ENCODE results near the gene PPOX.

PPOX gene

DNA sequence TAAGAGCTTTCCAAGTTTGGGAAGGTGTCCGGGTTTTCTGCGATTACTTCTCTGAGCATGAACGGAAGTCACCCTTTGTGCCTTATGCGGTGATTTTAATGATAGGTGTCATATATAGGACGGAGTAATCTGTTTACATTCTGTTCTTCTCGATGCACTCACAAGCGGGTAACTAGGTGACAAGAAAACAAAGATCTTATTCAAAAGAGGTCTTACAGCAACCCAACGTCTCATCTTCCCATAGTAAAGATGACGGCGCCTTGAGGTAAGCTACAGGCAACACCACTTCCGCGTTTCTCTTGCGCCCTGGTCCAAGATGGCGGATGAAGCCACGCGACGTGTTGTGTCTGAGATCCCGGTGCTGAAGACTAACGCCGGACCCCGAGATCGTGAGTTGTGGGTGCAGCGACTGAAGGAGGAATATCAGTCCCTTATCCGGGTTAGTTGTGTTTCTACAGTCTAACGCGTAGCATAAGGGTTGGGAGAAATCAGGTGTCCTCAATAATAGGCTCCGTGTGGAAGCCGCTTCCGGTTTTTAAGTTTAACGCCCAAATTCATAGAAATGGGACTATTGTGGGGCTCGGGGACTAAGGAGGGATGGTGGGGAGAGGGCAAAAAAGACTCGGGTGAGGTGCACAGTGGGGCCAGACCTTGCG is 12.4 kb upstream of the PPOX start, which contains the start of gene UFC1:
TSS of gene UFC1 (plus strand) at position 297 of the 656 bp plus-strand sequence. CDS start at position 317, 20 bp downstream.
- no peak for DNase-seq

DNA sequence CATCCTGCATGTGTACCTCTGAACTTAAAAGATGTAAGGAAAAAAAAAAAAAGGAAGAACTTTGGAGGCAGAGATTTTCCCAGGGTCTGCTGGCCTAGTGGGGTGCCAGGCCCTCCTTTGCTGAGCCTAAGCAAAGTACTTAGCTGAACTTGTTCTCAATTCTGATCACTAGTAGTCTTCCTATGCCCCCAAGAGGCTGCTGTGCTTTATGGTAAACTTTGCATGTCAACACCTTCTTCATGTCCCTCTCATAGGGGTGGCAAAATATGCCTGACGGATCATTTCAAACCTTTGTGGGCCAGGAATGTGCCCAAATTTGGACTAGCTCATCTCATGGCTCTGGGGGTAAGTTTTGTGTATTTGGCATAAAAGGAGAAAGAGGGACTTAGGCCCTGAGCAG is 8.4 kb upstream of the PPOX start:
- DNase-seq, result no peak

- DNase-seq, result no peak
Observed at GRCh38 chr1:161158316-161159010, 7.8 kb upstream of the PPOX start.

DNA sequence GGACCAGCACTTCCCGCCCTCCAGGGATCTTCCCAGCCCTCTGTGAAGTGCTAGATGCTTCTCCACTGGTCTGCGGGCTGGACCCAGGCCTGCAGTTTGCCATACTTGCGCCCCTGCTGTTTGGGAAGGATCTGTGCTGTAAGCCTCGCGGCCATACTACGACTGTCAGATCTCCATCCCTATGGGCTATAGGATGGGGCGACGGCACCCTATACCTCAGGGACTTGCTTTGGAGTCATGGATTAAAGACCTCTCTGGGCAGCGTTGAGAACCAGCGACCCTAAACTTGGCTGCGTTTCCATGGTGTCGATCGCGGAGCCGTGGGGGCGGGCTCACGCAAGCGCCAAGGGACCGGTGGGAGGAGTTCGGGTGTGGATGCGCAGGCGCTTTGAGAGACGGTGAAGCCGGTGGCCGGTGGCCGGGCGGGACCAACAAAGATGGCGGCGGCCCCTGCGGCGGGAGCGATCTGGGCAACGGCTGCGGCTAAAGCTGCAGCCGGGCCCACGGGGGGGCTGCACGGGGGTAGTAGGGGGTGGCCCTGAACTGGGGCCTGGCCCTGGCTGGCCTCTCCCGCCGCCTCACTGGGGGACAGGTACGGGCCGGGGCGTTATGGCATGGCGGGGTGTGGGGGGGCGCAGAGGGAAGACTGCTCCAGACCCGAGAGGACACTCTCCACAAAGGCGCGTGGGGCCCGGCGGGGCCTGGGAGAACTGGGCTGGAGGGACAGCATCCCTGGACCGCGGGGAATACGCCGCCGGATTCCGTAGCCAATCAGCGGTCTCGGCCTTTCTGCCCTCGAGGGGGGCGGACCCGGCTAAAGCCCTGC is 6.9 kb upstream of the PPOX start, which contains the start of gene USP21:
TSS of gene USP21 (plus strand) at position 414 of the 826 bp plus-strand sequence. CDS start 1,141 bp downstream, outside the sequence.
- DNase-seq, result peak; percentile 84

- no peak for DNase-seq
Observed at GRCh38 chr1:161159913-161160243, 6.3 kb upstream of the PPOX start.

GRCh38 chr1:161160671-161161145 is 5.5 kb upstream of the PPOX start:
- DNase-seq, result no peak

GRCh38 chr1:161161652-161162051 is 4.6 kb upstream of the PPOX start:
- DNase-seq, result no peak

- DNase-seq, result no peak
Observed at GRCh38 chr1:161162052-161162451, 4.2 kb upstream of the PPOX start.

- no peak for DNase-seq
Observed at GRCh38 chr1:161162806-161163205, 3.4 kb upstream of the PPOX start.

DNA sequence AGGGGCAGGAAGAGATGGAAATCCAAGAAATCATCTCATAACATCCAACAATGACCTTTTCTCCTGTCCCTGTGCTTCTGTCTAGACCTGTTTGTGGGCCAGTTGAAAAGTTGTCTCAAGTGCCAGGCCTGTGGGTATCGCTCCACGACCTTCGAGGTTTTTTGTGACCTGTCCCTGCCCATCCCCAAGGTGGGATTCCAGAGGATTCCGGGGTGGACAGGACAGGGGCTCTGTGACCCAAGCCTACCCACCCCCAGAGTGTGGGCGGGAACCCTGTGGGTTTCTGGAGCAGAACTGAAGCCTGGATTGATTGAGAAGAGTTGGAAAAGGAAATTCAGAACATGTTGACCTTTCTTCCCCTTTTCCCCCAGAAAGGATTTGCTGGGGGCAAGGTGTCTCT is 2.4 kb upstream of the PPOX start:
- DNase-seq, result no peak

DNA sequence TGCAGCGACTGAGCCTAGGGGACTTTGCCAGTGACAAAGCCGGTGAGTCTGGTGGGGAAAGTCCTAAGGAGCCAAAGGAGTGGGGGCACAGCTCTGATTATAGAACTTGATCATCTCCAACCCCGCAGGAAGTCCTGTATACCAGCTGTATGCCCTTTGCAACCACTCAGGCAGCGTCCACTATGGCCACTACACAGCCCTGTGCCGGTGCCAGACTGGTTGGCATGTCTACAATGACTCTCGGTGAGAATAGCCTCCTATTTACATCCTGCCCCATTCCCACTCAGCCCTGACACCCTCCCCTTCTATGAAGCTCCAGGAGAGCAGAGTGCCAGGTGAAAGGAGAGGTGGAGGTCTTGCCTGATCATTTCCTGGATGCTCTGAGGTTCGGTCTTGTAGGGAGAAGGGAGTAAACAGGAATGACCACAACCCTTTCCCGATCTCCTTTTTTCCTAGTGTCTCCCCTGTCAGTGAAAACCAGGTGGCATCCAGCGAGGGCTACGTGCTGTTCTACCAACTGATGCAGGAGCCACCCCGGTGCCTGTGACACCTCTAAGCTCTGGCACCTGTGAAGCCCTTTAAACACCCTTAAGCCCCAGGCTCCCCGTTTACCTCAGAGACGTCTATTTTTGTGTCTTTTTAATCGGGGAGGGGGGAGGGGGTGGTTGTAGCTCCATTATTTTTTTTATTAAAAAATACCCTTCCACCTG is 1.2 kb upstream of the PPOX start:
- no peak for DNase-seq

DNA sequence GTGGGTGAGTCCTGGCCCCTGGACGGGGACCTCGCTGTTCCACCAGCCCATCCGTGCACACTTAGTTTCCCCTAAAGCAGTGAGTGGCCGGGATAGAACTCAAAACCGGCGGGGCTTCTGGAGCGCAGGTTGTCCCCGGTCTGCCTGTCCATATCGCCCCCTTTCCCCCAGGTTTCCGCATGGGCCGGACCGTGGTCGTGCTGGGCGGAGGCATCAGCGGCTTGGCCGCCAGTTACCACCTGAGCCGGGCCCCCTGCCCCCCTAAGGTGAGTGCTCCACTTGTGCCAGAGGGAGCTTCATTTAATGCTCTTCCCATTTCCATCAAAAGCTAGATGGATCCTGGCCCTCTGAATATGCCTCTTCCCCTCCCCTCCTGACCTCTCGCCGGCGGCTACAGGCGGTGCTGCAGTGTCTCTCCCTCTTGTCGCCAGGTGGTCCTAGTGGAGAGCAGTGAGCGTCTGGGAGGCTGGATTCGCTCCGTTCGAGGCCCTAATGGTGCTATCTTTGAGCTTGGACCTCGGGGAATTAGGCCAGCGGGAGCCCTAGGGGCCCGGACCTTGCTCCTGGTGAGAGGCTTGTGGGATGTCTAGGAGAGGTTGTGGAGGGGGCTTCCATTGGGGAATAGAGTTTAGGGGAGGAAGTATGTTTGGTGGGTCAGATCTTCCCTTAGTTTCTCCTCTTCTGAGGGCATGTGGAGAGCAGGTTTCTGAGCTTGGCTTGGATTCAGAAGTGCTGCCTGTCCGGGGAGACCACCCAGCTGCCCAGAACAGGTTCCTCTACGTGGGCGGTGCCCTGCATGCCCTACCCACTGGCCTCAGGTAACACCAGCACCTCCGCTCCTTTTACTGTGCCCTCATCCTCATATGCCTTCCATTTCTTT is 683 bp downstream of the PPOX start:
- DNase-seq, result no peak

DNA sequence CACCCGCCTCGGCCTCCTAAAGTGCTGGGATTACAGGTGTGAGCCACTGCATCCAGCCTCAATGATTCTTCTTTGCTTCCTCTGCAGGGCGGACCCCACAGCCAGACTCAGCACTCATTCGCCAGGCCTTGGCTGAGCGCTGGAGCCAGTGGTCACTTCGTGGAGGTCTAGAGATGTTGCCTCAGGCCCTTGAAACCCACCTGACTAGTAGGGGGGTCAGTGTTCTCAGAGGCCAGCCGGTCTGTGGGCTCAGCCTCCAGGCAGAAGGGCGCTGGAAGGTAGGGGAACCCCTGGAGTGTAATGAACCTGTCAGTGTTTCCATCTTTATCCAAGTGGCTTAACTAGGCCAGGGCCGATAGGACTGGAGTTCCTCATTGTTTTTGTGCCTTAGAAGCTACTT is 2.7 kb downstream of the PPOX start:
- DNase-seq, result no peak

DNA sequence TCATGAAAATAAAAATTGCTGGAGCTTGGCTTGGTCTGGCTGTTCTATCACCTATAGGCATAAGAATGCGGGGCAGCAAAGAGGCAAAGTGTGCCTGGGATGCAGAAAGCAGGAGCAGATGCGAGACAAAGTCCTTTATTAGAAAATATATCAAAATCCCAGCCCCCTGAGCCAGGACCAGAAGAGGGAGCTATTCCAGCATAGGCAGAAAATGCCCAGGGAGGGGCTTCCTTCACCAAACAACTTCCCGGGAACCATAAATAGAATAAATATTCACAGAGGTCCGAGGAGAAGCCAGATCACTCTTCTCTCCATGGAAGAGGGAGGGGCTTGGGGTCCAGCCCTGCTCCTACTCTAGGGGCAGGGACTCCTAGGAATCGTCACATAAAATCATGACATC is 5.0 kb downstream of the PPOX start:
- no peak for DNase-seq

- no peak for DNase-seq
Observed at GRCh38 chr1:161171696-161172095, 5.5 kb downstream of the PPOX start.

- no peak for DNase-seq
Observed at GRCh38 chr1:161172349-161172748, 6.1 kb downstream of the PPOX start.

- DNase-seq, result no peak
Observed at GRCh38 chr1:161172776-161173376, 6.7 kb downstream of the PPOX start.

DNA sequence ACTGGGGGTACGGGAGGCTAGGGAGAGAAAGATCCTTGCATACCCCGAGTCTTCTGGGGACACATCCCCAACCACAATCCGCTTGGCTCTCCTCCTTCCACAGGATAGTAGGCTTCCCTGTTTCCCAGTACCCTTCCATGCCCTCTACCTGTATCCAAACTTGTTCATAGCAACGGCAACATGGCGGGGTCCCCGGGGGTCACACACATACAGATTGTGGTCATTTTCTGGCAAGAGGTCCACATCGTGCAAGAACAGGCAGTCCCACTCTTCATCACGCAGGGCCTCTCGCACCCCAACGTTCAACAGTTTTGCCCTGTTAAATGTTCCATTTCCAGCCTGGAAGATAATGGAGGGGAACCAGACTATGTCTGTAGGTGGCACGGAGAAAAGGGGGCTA is 7.5 kb downstream of the PPOX start:
- no peak for DNase-seq

DNA sequence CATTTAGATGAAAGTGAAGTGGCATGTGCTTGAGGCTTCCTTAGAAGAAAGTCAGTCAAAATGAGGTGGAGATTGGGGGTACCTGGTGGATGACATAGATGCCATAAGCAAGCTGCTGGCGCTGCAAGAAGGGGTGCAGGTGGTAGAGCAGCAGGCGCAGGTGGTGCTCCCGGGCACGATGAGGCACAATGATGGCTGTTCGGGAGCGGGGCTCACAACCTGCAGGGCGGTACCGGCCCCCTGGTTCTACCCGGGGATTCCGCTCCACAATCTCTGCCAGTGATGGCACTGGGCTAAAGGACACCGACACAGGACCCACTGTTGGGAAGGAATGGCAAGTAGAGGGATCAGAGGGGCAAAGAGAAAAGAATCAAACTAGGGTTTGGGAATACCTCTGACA is 8.7 kb downstream of the PPOX start:
- no peak for DNase-seq

DNA sequence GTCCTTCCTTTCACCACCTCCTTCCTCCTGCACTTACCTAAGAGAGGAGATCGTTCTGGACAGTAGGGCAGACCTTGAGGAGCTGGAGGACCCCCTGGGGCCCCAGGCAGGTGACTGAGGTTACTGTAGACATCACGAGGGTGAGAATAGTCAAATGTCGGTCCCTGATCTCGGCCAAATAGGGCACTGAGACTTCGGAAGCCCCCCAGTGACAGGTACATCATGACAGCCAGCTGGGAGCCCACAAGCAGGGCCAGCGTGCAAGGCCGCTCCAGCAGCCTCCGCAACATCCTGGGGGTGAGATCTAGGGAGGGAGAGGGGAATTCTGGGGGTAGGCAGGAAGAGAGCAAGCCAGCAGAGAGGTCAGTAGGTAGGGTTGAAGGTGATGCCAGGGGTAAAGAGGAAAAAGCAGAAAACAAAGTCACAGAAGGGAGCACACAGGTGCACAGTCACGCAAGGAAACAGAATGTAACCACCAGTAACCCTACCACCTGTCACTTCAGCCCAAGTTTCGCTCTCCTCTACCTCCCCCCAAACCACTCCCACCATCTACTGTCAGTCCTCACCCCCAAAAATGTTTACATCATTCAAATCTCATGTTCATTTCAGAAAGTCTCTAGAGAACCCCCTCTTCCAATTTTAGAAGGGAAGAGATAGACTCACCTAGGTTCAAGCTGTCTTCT is 9.7 kb downstream of the PPOX start:
- DNase-seq, result no peak
